ENCODE measurements around the gene CCNG2. TPM values are rescaled to one million over a fixed set of nuclear protein-coding genes. Genes with fewer than 3 reads are reported as not detected.

CCNG2 gene, protein sequence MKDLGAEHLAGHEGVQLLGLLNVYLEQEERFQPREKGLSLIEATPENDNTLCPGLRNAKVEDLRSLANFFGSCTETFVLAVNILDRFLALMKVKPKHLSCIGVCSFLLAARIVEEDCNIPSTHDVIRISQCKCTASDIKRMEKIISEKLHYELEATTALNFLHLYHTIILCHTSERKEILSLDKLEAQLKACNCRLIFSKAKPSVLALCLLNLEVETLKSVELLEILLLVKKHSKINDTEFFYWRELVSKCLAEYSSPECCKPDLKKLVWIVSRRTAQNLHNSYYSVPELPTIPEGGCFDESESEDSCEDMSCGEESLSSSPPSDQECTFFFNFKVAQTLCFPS
- 10 to 100 TPM; 13.5 to 13.7 TPM for total RNA-seq

DNA sequence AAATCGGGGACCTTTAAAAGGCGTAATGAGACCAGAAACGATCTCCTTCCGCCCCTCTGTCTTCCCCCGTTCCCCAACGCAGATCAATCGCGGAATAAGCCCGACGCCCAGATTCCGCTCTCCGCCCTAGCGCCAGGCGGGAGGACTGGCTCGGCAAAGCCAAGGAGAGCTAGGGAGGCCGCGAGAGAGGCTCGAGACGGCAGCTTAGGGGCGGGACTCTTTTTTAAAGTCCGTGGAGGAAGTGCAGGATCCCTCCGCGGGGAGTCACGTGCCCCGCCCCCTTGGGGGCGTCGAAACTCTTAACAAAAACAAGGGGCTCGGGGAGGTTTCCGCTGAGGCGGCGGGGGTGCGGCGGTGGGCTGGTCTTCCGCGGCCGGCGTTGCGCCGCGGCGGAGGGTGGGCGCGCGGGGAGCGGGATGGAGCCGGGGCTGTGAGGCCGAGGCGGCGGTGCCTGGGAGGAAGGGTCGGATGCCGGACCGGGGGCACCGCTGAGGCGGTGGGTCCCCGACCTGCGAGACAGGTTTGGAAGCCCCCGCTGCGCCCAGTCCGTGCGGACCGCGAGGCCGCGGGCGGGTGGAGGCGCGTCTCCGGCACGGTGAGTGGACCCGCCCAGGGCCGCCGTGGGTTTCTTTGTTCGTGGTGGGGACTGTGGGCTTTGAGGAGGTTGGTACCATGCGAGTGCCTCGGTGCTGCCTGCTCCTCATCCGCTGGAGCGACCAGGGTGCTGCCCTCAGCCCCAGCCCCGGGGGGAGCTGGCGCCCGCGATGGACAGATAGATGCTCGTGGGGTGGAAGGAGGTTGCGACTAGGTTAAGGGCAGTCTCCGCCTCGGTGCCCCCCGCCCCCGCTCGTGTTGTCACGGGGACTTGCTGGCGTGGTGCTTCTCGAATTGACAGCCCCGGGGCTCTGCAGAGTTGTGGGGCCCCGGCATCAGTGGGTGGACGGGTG, at the start of gene CCNG2:
CCNG2 (plus strand) TSS at position 296 of the 947 bp plus-strand sequence. CDS start 1,326 bp downstream, outside the sequence.
- peak within 1 kb of the TSS; percentile 75 to 95 (median 80) for H3K27ac ChIP-seq
- H3K4me1 ChIP-seq, result peaks cover 21% of the 10 kb centered on the region
- H3K9me3 ChIP-seq, result no peaks in the 10 kb centered on the region
- TF ChIP-seq POLR2A (IDR thresholded peaks at IDR 0.05) (peak in 2 of 3 donors; percentile 7 to 28), CTCF (IDR thresholded peaks at IDR 0.05) (peak in 3 of 7 experiments; percentile 0 to 33 (median 4))
- 0% methylated on average over 25 to 73 of the region's 94 CpGs for WGBS, 2 donors
- intact Hi-C loops (cut with DNase I), result no loop called here
- H3K27me3 ChIP-seq, result no peaks in the 10 kb centered on the region
- peak; percentile 57 for ATAC-seq
- H3K4me3 ChIP-seq, result peak within 1 kb of the TSS; percentile 59 to 94
- peak; percentile 76 to 88 (median 84) for DNase-seq
- H3K36me3 ChIP-seq (replicated peaks in 1 of 2; ENCODE audit: insufficient read depth in 1 of 2, low read depth in 2 of 2), result peaks cover 4 to 5% of the 10 kb centered on the region in 2 donors

GRCh38 chr4:77110730-77111129, 46.3 kb upstream of the CCNG2 start:
- intact Hi-C loops (cut with DNase I), result no loop called here
- no peaks in the 10 kb centered on the region for H3K27me3 ChIP-seq
- no peak for ATAC-seq
- H3K9me3 ChIP-seq, result no peaks in the 10 kb centered on the region
- WGBS, 2 donors, result 92 to 93% methylated on average over 1 of the region's 1 CpG
- H3K4me3 ChIP-seq, result no peak overlapping the region
- H3K27ac ChIP-seq, result no peak overlapping the region
- no peaks in the 10 kb centered on the region for H3K36me3 ChIP-seq (replicated peaks in 1 of 2; ENCODE audit: insufficient read depth in 1 of 2, low read depth in 2 of 2)
- TF ChIP-seq CTCF (IDR thresholded peaks at IDR 0.05) (no peak), POLR2A (IDR thresholded peaks at IDR 0.05) (no peak)
- DNase-seq, result no peak
- no peaks in the 10 kb centered on the region for H3K4me1 ChIP-seq

DNA sequence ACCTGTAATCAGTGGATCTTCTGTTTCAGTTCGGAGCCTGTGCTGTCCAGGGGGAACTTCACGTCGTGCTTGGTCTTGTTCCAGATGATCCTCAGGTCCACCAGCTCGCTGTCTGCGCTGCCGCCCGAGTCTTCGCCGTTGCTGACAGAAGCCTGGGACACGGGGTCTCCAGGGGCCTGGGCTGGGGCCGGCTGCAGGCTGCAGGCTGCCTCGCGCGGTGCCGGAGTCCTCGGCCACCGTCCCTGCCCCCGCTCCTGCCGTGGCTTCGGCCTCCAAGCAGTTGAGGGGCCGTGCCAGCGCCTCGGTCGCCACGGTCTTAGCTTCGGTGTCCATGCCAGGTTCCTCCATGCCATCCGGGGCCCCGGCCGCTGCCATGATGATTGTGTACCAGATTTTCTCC, 43.9 kb upstream of the CCNG2 start:
- H3K27me3 ChIP-seq, result no peaks in the 10 kb centered on the region
- H3K27ac ChIP-seq, result no peak overlapping the region
- 84 to 90% methylated on average over 17 to 18 of the region's 29 CpGs for WGBS, 2 donors
- no peaks in the 10 kb centered on the region for H3K4me1 ChIP-seq
- DNase-seq (no peak), ATAC-seq (no peak)
- TF ChIP-seq POLR2A (IDR thresholded peaks at IDR 0.05), result no peak
- TF ChIP-seq CTCF (IDR thresholded peaks at IDR 0.05), result no peak
- H3K9me3 ChIP-seq, result no peaks in the 10 kb centered on the region
- intact Hi-C loops (cut with DNase I), result no loop called here
- H3K36me3 ChIP-seq (replicated peaks in 1 of 2; ENCODE audit: insufficient read depth in 1 of 2, low read depth in 2 of 2), result no peaks in the 10 kb centered on the region
- no peak overlapping the region for H3K4me3 ChIP-seq

DNA sequence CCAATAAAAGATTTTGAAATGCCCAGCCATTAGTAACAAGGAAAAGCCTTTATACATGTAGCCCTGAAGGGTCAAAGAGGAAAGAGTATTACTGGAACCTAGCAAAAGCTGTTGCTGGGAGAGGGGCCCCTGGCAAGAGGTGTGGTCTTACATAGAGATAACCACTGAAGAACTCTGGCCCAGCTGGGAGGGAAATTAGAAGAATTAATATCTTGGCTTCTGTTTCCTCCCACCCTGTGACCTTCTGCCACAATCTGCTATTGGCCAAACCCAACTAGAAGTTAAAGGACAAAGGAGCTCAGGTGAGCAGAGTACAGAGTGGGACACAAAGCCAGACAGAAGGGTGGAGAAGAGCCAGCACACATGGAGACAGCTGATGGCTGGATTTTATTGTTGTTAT, 39.3 kb upstream of the CCNG2 start:
- Histone ChIP-seq H3K36me3 (replicated peaks in 1 of 2; ENCODE audit: insufficient read depth in 1 of 2, low read depth in 2 of 2) (no peaks in the 10 kb centered on the region), H3K4me1 (no peaks in the 10 kb centered on the region), H3K9me3 (no peaks in the 10 kb centered on the region), H3K4me3 (no peak overlapping the region), H3K27ac (no peak overlapping the region), H3K27me3 (no peaks in the 10 kb centered on the region)
- intact Hi-C loops (cut with DNase I), result no loop called here
- TF ChIP-seq POLR2A (IDR thresholded peaks at IDR 0.05) (no peak), CTCF (IDR thresholded peaks at IDR 0.05) (no peak)
- ATAC-seq (no peak), DNase-seq (no peak)
